Activated CD4-positive, CD25-positive, alpha-beta regulatory T cell treated with anti-CD3 and anti-CD28 coated beads, Interleukin-2, amount 50 U/mL, for 16 hours (primary cell): Measurements from ENCODE around the gene NEK8.
A peak's percentile ranks its signal among the peaks of the same experiment; 100 is the strongest.
"Not testable (repeated sequence)": the region's sequence is repeated elsewhere in the genome, so short reads cannot be mapped to it uniquely, and the experiment has no call there.

Source experiments
- DNase-seq: peaks from one replicate; pipeline ENCODE4 v3.0.0-alpha.2; 2020; ENCODE audit warnings: low read depth, low spot score

NEK8 gene

GRCh38 chr17:28763804-28764266 lies 35.2 kb downstream of the NEK8 start:
- peak; percentile 73 for DNase-seq

- DNase-seq: no peak
Measured at GRCh38 chr17:28765038-28765437, 36.5 kb downstream of the NEK8 start.

GRCh38 chr17:28773736-28774135 lies 45.1 kb downstream of the NEK8 start:
- no peak for DNase-seq

DNA sequence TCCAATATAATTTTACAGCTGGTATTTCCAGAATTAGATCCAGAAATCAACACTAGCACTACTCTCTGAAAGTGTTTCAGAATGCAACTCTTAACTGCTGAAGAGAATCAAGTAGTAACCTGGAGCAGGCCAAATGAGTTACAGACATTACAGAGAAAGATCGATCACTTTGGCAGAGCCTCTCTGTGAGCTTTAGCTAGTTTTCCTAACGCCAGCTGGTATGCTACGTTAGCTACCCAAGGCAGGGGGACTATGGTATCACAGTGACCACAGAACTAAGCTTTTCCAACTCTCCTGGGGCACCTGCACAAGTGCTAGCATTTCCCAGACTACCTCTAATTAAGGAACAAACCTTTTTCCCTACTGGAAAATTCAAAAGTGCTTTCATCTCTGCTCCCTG lies 45.6 kb downstream of the NEK8 start:
- no peak for DNase-seq

DNA sequence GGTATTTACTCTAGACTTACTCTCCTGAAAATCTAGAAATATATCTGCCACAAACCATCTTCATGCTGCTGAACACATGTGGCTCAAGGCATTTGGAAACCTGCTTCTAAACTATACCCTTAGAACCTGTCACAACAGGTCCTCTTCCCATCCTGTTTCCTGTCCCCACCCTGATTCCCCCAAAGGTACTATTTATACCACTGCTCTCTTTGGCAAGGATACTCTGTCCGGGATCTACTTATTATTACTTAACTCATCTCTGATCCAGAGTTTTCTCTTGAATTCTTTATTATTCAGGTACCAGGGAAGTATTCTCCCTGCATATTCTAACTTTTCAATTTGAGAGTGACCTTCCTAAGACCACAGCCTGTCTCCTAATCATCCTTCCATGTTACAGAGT lies 48.6 kb downstream of the NEK8 start:
- no peak for DNase-seq

DNA sequence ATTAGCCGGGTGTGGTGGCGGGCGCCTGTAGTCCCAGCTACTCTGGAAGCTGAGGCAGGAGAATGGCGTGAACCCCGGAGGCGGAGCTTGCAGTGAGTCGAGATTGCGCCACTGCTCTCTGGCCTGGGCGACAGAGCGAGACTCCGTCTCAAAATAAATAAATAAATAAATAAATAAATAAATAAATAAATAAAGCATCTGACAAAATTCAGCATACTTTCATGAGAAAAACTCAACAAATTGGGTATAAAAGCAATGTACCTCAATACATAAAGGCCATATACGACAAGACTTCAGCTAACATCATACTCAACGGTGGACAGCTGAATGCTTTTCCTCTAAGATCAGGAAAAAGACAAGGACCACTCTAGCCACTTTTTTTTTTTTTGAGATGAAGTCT lies 51.0 kb downstream of the NEK8 start:
- not testable (repeated sequence) for DNase-seq

- no peak for DNase-seq
Measured at GRCh38 chr17:28783161-28783560, 54.6 kb downstream of the NEK8 start.

DNA sequence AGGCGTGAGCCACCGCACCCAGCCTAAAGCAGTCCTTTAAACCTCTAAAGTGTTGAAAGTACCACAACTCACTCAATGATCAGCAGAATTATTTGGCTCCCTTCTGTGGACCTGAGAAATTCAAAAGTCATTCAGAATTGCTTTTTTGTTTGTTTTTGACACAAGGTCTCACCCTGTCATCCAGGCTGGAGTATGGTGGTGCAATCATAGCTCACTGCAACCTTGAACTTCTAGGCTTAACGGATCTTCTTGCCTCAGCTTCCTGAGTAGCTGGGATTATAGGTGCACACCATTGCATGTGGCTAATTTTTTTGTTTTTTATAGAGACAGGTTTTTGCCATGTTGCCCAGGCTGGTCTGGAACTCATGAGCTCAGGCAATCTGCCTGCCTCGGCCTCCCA lies 59.5 kb downstream of the NEK8 start:
- DNase-seq: no peak
